Keratinocyte (primary cell): Measurements from ENCODE around the gene ABCA4. TPM values are rescaled to one million over a fixed set of nuclear protein-coding genes. Genes with fewer than 3 reads are reported as not detected.

ENCODE experiments used
- DNase-seq: peaks from one replicate; pipeline ENCODE4 v3.0.0-alpha.2; 2011; ENCODE audit warnings: low read depth, missing footprints, low spot score
- FAIRE-seq: peaks from 2 replicates; lab custom pipeline; 2011; peaks lifted over from hg19 to GRCh38; lab: Jason Lieb, UNC
- H2AFZ ChIP-seq: 2 replicates; pipeline ENCODE4 v1.6.0; 2012; ENCODE audit warnings: low read length, control low read depth, inconsistent platforms; ENCODE audit not compliant: control insufficient read depth
- H3K27ac ChIP-seq: 2 replicates; pipeline ENCODE4 v1.5.1; 2011; ENCODE audit warnings: low read length; ENCODE audit not compliant: control insufficient read depth, insufficient read depth
- H3K27me3 ChIP-seq: 3 replicates; pipeline ENCODE4 v1.6.0; 2011; ENCODE audit warnings: low read length; ENCODE audit not compliant: control insufficient read depth, insufficient read depth; ENCODE audit errors: extremely low read depth
- H3K36me3 ChIP-seq, 2 experiments: 2 replicates in 1 of 2; 3 replicates in 1 of 2; pipeline ENCODE4 v1.5.1; 2011; ENCODE audit warnings: low read length in 2 of 2, mild to moderate bottlenecking in 1 of 2; ENCODE audit not compliant: control insufficient read depth in 2 of 2, insufficient read depth in 2 of 2; ENCODE audit errors: extremely low read depth in 1 of 2
- H3K4me1 ChIP-seq: 3 replicates; pipeline ENCODE4 v1.5.1; 2011; ENCODE audit warnings: low read length; ENCODE audit not compliant: control insufficient read depth, insufficient read depth; ENCODE audit errors: extremely low read depth
- H3K4me2 ChIP-seq: 3 replicates; pipeline ENCODE4 v1.6.0; 2011; ENCODE audit warnings: low read depth, low read length; ENCODE audit not compliant: control insufficient read depth, insufficient read depth; ENCODE audit errors: extremely low read depth
- H3K4me3 ChIP-seq, 3 experiments: fragments of 200-600 bp in 1 of 3; sonication (generic) in 1 of 3; 2 replicates in 2 of 3; 3 replicates in 1 of 3; pipeline ENCODE4 v1.5.1; 2011 to 2016; ENCODE audit warnings: low read length in 3 of 3, mild to moderate bottlenecking in 3 of 3, control low read depth in 2 of 3, inconsistent platforms in 1 of 3, low read depth in 1 of 3, mixed read lengths in 1 of 3, mixed run types in 1 of 3, moderate library complexity in 1 of 3; ENCODE audit not compliant: control insufficient read depth in 2 of 3, insufficient read depth in 2 of 3; ENCODE audit errors: extremely low read depth in 1 of 3
- H3K79me2 ChIP-seq: 2 replicates; pipeline ENCODE4 v1.6.0; 2012; ENCODE audit warnings: low read length; ENCODE audit not compliant: control insufficient read depth, insufficient read depth
- H3K9ac ChIP-seq: 3 replicates; pipeline ENCODE4 v1.6.0; 2011; ENCODE audit warnings: low read length; ENCODE audit not compliant: control insufficient read depth, insufficient read depth; ENCODE audit errors: extremely low read depth
- H3K9me1 ChIP-seq: 3 replicates; pipeline ENCODE4 v1.6.0; 2011; ENCODE audit warnings: low read length; ENCODE audit not compliant: control insufficient read depth, insufficient read depth; ENCODE audit errors: extremely low read depth
- H3K9me3 ChIP-seq: 2 replicates; pipeline ENCODE4 v1.5.1; 2012; ENCODE audit warnings: low read depth, low read length; ENCODE audit not compliant: control insufficient read depth
- H4K20me1 ChIP-seq: 3 replicates; pipeline ENCODE4 v1.6.0; 2011; ENCODE audit warnings: low read length; ENCODE audit not compliant: control insufficient read depth, insufficient read depth; ENCODE audit errors: extremely low read depth
- CTCF ChIP-seq, 3 experiments: IDR thresholded peaks in 1 of 3; conservative IDR thresholded peaks in 1 of 3; optimal IDR thresholded peaks in 1 of 3; 2 replicates in 2 of 3; 3 replicates in 1 of 3; pipeline versions ENCODE3 to v1.5.1; 2011; ENCODE audit warnings: low read length in 3 of 3, mild to moderate bottlenecking in 3 of 3, moderate library complexity in 2 of 3, control low read depth in 1 of 3, inconsistent platforms in 1 of 3; ENCODE audit not compliant: insufficient read depth in 2 of 3; ENCODE audit errors: extremely low read depth in 1 of 3
- EZH2 ChIP-seq: IDR thresholded peaks from one replicate; pipeline ENCODE4 v1.6.1; 2012; ENCODE audit warnings: inconsistent platforms, mild to moderate bottlenecking, low read length, moderate library complexity
- dilution Hi-C: fragments of 300-500 bp; cut with MboI; formaldehyde crosslinking; loops from one replicate; pipeline ENCODE4 v1.7.0; 2020; ENCODE audit warnings: low sequenced_read_pairs; ENCODE audit not compliant: extremely low pct_ligation_motif_present
- polyA plus RNA-seq, 5 experiments: library from polyadenylated mRNA; depleted of rRNA in 3 of 5; stranded (reverse) in 3 of 5; stranded (forward) in 1 of 5; unstranded in 1 of 5; fragments of >200 nt; gene quantifications; 1 replicate in 1 of 5; 2 replicates in 3 of 5; 3 replicates in 1 of 5; pipeline versions ENCODE4 v1.2.1 to v1.2.3, GENCODE V29; 2011 to 2012; ENCODE audit warnings: missing spikeins in 2 of 5, low read depth in 1 of 5, low replicate concordance in 1 of 5

ABCA4 gene
- polyA plus RNA-seq, 1 donor (not counting 4 experiments of a cell fraction or from before 2014, with no cell fraction given): 0.04 TPM

GRCh38 chr1:94119306-94119705 is 1.6 kb downstream of the ABCA4 start:
- DNase-seq: no peak
- Histone ChIP-seq H3K27me3 (peaks cover 4% of the 10 kb centered on the region), H3K9me1 (no peaks in the 10 kb centered on the region), H3K27ac (no peak overlapping the region), H3K9ac (no peak overlapping the region), H3K9me3 (no peaks in the 10 kb centered on the region), H2AFZ (no peak overlapping the region), H3K36me3 (no peaks in the 10 kb centered on the region), H3K4me1 (no peaks in the 10 kb centered on the region), H3K79me2 (no peaks in the 10 kb centered on the region), H3K4me3 (no peak overlapping the region), H3K4me2 (no peak overlapping the region), H4K20me1 (no peaks in the 10 kb centered on the region)
- no peak for FAIRE-seq
- dilution Hi-C loops: no loop called here
- TF ChIP-seq EZH2 (no peak), CTCF (optimal IDR thresholded peaks at IDR 0.05 in 1 of 3, IDR thresholded peaks at IDR 0.05 in 1 of 3, conservative IDR thresholded peaks at IDR 0.05 in 1 of 3; ENCODE audit: extremely low read depth in 1 of 3, insufficient read depth in 2 of 3, low read length in 3 of 3) (no peak)

- Histone ChIP-seq H3K27ac (no peak overlapping the region), H3K9me3 (no peaks in the 10 kb centered on the region), H3K36me3 (no peaks in the 10 kb centered on the region), H3K9me1 (no peaks in the 10 kb centered on the region), H3K4me3 (no peak overlapping the region), H3K79me2 (no peaks in the 10 kb centered on the region), H2AFZ (no peak overlapping the region), H3K4me1 (no peaks in the 10 kb centered on the region), H3K27me3 (peaks cover 4% of the 10 kb centered on the region), H3K4me2 (no peak overlapping the region), H3K9ac (no peak overlapping the region), H4K20me1 (no peaks in the 10 kb centered on the region)
- FAIRE-seq (no peak), DNase-seq (no peak)
- dilution Hi-C loops: no loop called here
- TF ChIP-seq EZH2 (no peak), CTCF (optimal IDR thresholded peaks at IDR 0.05 in 1 of 3, IDR thresholded peaks at IDR 0.05 in 1 of 3, conservative IDR thresholded peaks at IDR 0.05 in 1 of 3; ENCODE audit: extremely low read depth in 1 of 3, insufficient read depth in 2 of 3, low read length in 3 of 3) (no peak)
Observed at GRCh38 chr1:94118471-94118870, 2.5 kb downstream of the ABCA4 start.
